Osteocyte (in vitro differentiated cells): ENCODE measurements around the gene PRR33. TPM values are rescaled to one million over a fixed set of nuclear protein-coding genes. Genes with fewer than 3 reads are reported as not detected.

Source experiments
- DNase-seq: peaks from one replicate; pipeline ENCODE4 v3.0.0; 2021; ENCODE audit warnings: mixed read lengths; ENCODE audit not compliant: unreplicated experiment; ENCODE audit errors: extremely low spot score
- H3K27ac Mint-ChIP-seq: one replicate; pipeline ENCODE4 v1.8.0; 2021; ENCODE audit warnings: mild to moderate bottlenecking, mixed read lengths; ENCODE audit not compliant: unreplicated experiment
- H3K27me3 Mint-ChIP-seq: one replicate; pipeline ENCODE4 v1.8.0; 2021; ENCODE audit warnings: mixed read lengths; ENCODE audit not compliant: unreplicated experiment
- H3K36me3 Mint-ChIP-seq: one replicate; pipeline ENCODE4 v1.8.0; 2021; ENCODE audit warnings: mixed read lengths; ENCODE audit not compliant: unreplicated experiment
- H3K4me1 Mint-ChIP-seq: one replicate; pipeline ENCODE4 v1.8.0; 2021; ENCODE audit warnings: mixed read lengths; ENCODE audit not compliant: unreplicated experiment
- H3K4me3 Mint-ChIP-seq: one replicate; pipeline ENCODE4 v1.8.0; 2021; ENCODE audit warnings: mild to moderate bottlenecking, moderate library complexity, mixed read lengths; ENCODE audit not compliant: unreplicated experiment
- H3K9me3 Mint-ChIP-seq: one replicate; pipeline ENCODE4 v1.8.0; 2021; ENCODE audit warnings: mixed read lengths; ENCODE audit not compliant: unreplicated experiment
- CTCF ChIP-seq: fragments of 200-600 bp; sonication (generic); IDR thresholded peaks from 2 replicates; pipeline ENCODE4 v1.5.0; 2021; ENCODE audit warnings: antibody characterized with exemption, mild to moderate bottlenecking, moderate library complexity
- total RNA-seq: library from RNA; stranded (reverse); gene quantifications from 2 replicates; pipeline ENCODE4 v1.2.1, GENCODE V29; 2021

The PRR33 gene
- total RNA-seq, 1 donor from 2014 or later, result not detected

GRCh38 chr11:1920128-1920908, 28.6 kb upstream of the PRR33 start:
- Mint-ChIP-seq H3K27me3 (no peaks in the 10 kb centered on the region), H3K9me3 (no peaks in the 10 kb centered on the region), H3K4me1 (peaks cover 10% of the 10 kb centered on the region), H3K4me3 (no peak overlapping the region), H3K36me3 (no peaks in the 10 kb centered on the region), H3K27ac (no peak overlapping the region)
- DNase-seq, result no peak
- TF ChIP-seq CTCF, result no peak

DNA sequence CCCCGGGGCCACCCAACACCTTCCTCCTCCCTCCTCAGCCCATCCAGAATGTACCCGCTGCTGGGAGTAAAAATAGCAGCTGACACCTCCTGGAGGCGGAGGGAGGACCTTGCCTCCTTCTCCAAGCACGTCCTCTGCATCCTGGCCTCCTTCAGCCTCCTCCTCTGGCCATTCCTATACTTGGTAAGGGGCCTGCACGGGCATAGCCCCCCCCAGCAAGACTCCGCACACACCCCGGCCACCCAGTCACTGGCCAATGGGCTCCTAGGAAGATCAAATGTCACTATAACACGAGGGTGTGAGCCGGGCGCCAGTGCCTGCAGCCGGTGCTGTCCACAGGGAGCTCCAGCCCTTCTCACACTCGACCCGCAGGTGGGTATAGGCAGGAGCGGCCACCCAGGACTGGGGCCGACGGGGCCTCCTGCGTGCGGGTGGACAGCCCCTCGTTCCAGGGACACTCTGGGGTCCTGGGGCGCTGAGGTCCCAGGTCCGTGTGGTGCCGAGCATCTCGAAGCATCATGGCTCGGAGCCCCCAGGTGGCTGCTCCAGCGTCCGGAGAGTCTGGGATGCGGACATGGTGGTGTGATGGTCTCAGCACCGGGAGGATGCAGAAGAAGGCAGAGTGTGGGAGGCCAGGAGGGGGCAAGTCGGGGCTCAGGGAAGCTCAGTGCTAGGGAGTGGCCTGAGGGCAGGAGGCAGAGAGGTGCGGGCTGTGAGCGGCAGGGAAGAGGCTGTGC, 27.9 kb upstream of the PRR33 start, which contains the start of gene TNNT3:
Gene TNNT3 (plus strand): TSS at position 313 of the 737 bp plus-strand sequence. CDS start 3,172 bp downstream, outside the sequence.
- no peaks in the 10 kb centered on the region for H3K9me3 Mint-ChIP-seq
- DNase-seq, result no peak
- no peaks in the 10 kb centered on the region for H3K27me3 Mint-ChIP-seq
- H3K4me3 Mint-ChIP-seq, result no peak within 1 kb of the TSS
- TF ChIP-seq CTCF, result no peak
- H3K27ac Mint-ChIP-seq, result no peak within 1 kb of the TSS
- H3K4me1 Mint-ChIP-seq, result peaks cover 10% of the 10 kb centered on the region
- no peaks in the 10 kb centered on the region for H3K36me3 Mint-ChIP-seq

DNA sequence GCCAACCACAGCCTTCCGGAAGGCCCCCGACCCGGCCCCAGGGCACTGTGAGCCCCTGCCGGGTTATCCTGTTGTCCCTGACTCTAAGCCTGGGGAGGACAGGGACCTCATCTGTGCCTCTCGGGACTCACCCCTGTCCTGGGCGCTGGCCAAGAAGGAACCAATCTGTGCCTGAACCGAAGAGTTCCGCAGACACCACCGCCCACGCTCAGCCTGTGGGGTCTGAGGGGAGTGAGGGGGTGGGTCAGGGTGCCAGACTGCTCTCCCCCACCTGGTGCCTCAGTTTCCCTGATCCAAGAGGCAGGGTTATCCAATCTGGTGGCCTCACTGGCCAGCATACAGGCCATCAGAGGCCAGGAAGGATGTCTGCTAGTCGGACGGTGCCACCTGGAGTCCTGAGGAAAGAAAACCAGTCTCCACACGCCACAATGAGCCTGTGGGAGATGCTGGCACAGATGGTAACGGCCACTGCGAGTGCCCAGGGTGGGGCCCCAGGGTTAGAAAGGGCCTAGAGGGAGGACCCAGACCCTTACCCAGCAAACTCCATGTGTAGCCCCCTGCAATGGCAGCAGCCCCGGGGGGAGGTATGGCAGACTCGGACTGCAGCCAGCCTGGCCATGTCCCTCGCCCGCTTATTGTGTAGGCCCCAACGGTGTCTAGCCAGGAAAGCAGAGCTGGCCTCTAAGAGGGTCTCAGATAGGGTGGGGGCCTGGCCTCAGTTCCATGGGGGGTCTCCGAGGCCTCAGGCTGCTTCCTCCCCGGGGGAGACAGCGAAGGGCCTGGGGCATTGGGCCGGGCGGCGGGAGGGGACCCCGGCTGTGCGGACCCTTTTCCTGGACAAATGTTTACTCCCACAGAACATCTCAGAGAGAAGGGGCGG, 27.0 kb upstream of the PRR33 start:
- Mint-ChIP-seq H3K27ac (no peak overlapping the region), H3K27me3 (peaks cover 2% of the 10 kb centered on the region), H3K9me3 (no peaks in the 10 kb centered on the region), H3K4me3 (no peak overlapping the region), H3K36me3 (no peaks in the 10 kb centered on the region), H3K4me1 (peaks cover 10% of the 10 kb centered on the region)
- DNase-seq, result no peak
- peak; percentile 41 for TF ChIP-seq CTCF

- no peak overlapping the region for H3K4me3 Mint-ChIP-seq
- no peak overlapping the region for H3K27ac Mint-ChIP-seq
- H3K9me3 Mint-ChIP-seq, result no peaks in the 10 kb centered on the region
- H3K27me3 Mint-ChIP-seq, result peaks cover 6% of the 10 kb centered on the region
- DNase-seq, result no peak
- peak; percentile 43 for TF ChIP-seq CTCF
- H3K36me3 Mint-ChIP-seq, result no peaks in the 10 kb centered on the region
- H3K4me1 Mint-ChIP-seq, result peaks cover 10% of the 10 kb centered on the region
Observed at GRCh38 chr11:1917523-1918435, 26.1 kb upstream of the PRR33 start.
